Naive thymus-derived CD4-positive, alpha-beta T cell (primary cell): ENCODE data around the gene KRT81. TPM values are rescaled to one million over a fixed set of nuclear protein-coding genes. Genes with fewer than 3 reads are reported as not detected.

ENCODE experiments used
- ATAC-seq: fragments of 150-1000 bp; cut with Tn5 transposase; 2 replicates; pipeline ENCODE4 v1.10.0; 2021; ENCODE audit warnings: mild to moderate bottlenecking, moderate library complexity
- CTCF ChIA-PET: fragments of 350-600 bp; sonication (Branson Sonifier 250); formaldehyde crosslinking; loops from one replicate; lab custom pipeline; 2021; ENCODE audit warnings: antibody characterized with exemption; lab: Charles Lee
- POLR2A ChIA-PET: fragments of 350-600 bp; sonication (Branson Sonifier 250); formaldehyde crosslinking; loops from one replicate; lab custom pipeline; 2021; ENCODE audit warnings: antibody characterized with exemption, inconsistent platforms; lab: Charles Lee
- DNase-seq, 9 donors: peaks; one replicate each; pipeline versions ENCODE4 v3.0.0 to v3.0.0-alpha.2; 2020 to 2022; ENCODE audit warnings: mixed read lengths in 1 of 9
- H3K27ac ChIP-seq: one replicate; pipeline ENCODE4 v1.7.0; 2013; ENCODE audit warnings: mild to moderate bottlenecking, low read depth, low read length, moderate library complexity
- H3K27me3 ChIP-seq, 2 donors: one replicate each; pipeline ENCODE4 v1.7.0; 2013; ENCODE audit warnings: low read length in 2 of 2, mild to moderate bottlenecking in 2 of 2, moderate library complexity in 2 of 2; ENCODE audit not compliant: control insufficient read depth in 2 of 2, insufficient read depth in 2 of 2
- H3K36me3 ChIP-seq, 3 experiments: 1 replicate in 2 of 3; 2 replicates in 1 of 3; pipeline ENCODE4 v1.7.0; 2013; ENCODE audit warnings: low read length in 3 of 3, mild to moderate bottlenecking in 3 of 3, moderate library complexity in 1 of 3; ENCODE audit not compliant: insufficient read depth in 3 of 3, control insufficient read depth in 2 of 3
- H3K4me1 ChIP-seq, 2 donors: one replicate each; pipeline ENCODE4 v1.7.0; 2013; ENCODE audit warnings: low read length in 2 of 2, mild to moderate bottlenecking in 2 of 2, moderate library complexity in 1 of 2; ENCODE audit not compliant: control insufficient read depth in 2 of 2, insufficient read depth in 2 of 2
- H3K4me3 ChIP-seq: 2 replicates; pipeline ENCODE4 v1.7.0; 2013; ENCODE audit warnings: mild to moderate bottlenecking, low read length
- H3K9me3 ChIP-seq, 3 experiments: 1 replicate in 2 of 3; 2 replicates in 1 of 3; pipeline ENCODE4 v1.7.0; 2013; ENCODE audit warnings: low read length in 3 of 3; ENCODE audit not compliant: control insufficient read depth in 2 of 3
- H3K27ac Mint-ChIP-seq, 9 donors: one replicate each; pipeline ENCODE4 v1.8.0; 2020 to 2022; ENCODE audit warnings: mixed read lengths in 9 of 9, mild to moderate bottlenecking in 8 of 9, moderate library complexity in 5 of 9, inconsistent platforms in 2 of 9
- H3K27me3 Mint-ChIP-seq, 5 donors: one replicate each; pipeline ENCODE4 v1.8.0; 2021 to 2022; ENCODE audit warnings: mixed read lengths in 5 of 5, mild to moderate bottlenecking in 1 of 5
- H3K36me3 Mint-ChIP-seq, 5 donors: one replicate each; pipeline ENCODE4 v1.8.0; 2020 to 2022; ENCODE audit warnings: mixed read lengths in 5 of 5, mild to moderate bottlenecking in 3 of 5, inconsistent platforms in 1 of 5
- H3K4me1 Mint-ChIP-seq, 7 donors: one replicate each; pipeline ENCODE4 v1.8.0; 2020 to 2022; ENCODE audit warnings: mixed read lengths in 7 of 7, mild to moderate bottlenecking in 3 of 7, inconsistent platforms in 1 of 7
- H3K4me3 Mint-ChIP-seq, 10 donors: one replicate each; pipeline ENCODE4 v1.8.0; 2020 to 2022; ENCODE audit warnings: mild to moderate bottlenecking in 10 of 10, mixed read lengths in 10 of 10, moderate library complexity in 6 of 10, inconsistent platforms in 2 of 10
- H3K9me3 Mint-ChIP-seq, 11 donors: one replicate each; pipeline ENCODE4 v1.8.0; 2020 to 2022; ENCODE audit warnings: mixed read lengths in 11 of 11, mild to moderate bottlenecking in 4 of 11, inconsistent platforms in 1 of 11, moderate library complexity in 1 of 11
- intact Hi-C, 2 donors: fragments of 100-400 bp; cut with micrococcal nuclease; formaldehyde crosslinking; loops; one replicate each; pipeline ENCODE4 v1.15.1; 2023
- polyA plus RNA-seq, 2 donors: library from polyadenylated mRNA; unstranded; fragments of 300-500 nt; fragmentation: Illumina TruSeq; gene quantifications; one replicate each; pipeline ENCODE4 v1.2.3, GENCODE V29; 2021
- total RNA-seq, 6 experiments: library from RNA in 5 of 6; stranded (reverse) in 5 of 6; gene quantifications; 1 replicate in 5 of 6; 2 replicates in 1 of 6; pipeline ENCODE4 v1.2.3 and lab custom pipeline; 2021 to 2026

The KRT81 gene
- total and polyA plus RNA-seq, 7 experiments from 2014 or later, result 0.15 to 0.21 TPM; not detected in 5

DNA sequence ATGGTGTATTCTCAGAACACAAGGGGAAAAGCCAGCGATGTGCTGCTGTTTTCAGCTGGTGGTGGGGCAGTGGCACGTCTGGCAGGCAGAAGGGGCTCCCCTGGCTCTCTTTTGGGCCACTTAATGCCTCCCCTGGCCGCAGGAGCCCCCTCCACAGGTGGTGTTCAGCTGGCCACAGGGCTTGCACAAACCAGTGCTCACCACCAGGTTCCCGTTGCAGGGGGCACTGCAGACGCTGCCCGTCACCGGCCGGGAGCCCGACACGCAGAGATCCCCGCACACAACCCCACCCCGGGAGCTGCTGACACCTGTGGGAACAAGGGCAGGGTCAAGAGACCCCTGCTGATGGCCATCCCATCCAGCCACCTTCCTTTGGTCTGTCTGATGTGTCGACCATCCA lies 23.2 kb upstream of the KRT81 start:
- H3K4me3 ChIP-seq, result no peak overlapping the region
- intact Hi-C loops, result no loop called here
- H3K4me1 ChIP-seq, result no peaks in the 10 kb centered on the region
- CTCF ChIA-PET, result no interaction called here
- Mint-ChIP-seq H3K27me3 (peaks cover 17 to 47% (median 27%) of the 10 kb centered on the region in 5 donors), H3K27ac (no peak overlapping the region), H3K4me3 (no peak overlapping the region), H3K4me1 (peaks cover 0 to 5% (median 0%) of the 10 kb centered on the region in 7 donors), H3K9me3 (peaks cover 0 to 3% (median 0%) of the 10 kb centered on the region in 11 donors), H3K36me3 (no peaks in the 10 kb centered on the region)
- peaks cover 0 to 2% of the 10 kb centered on the region in 2 donors for H3K27me3 ChIP-seq
- H3K27ac ChIP-seq, result no peak overlapping the region
- no peak for ATAC-seq
- DNase-seq, result no peak
- no peaks in the 10 kb centered on the region for H3K36me3 ChIP-seq
- no peaks in the 10 kb centered on the region for H3K9me3 ChIP-seq
- POLR2A ChIA-PET, result no interaction called here

DNA sequence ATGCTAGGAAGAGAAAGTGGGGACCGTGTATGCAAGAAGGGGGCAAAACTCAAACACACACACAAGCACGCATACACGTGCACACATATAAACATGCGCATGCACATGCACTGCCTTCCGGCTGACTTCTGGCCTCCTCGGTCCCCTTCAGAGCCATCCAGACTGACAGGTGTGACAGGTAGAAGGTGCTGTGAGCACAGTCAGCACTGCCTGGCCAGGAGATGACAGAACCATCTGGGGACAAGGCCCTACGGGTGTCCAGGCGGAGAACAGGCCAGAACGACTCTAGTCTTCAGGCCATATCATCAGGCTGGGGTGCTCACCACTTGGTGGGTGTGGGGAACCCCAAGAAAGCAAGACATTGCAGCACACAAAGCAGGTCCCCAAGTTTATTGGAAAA lies 22.6 kb upstream of the KRT81 start:
- Histone ChIP-seq H3K9me3 (no peaks in the 10 kb centered on the region), H3K27ac (no peak overlapping the region), H3K4me3 (no peak overlapping the region), H3K36me3 (no peaks in the 10 kb centered on the region), H3K4me1 (no peaks in the 10 kb centered on the region), H3K27me3 (peaks cover 0 to 2% of the 10 kb centered on the region in 2 donors)
- H3K36me3 Mint-ChIP-seq, result peaks cover 0 to 2% (median 0%) of the 10 kb centered on the region in 5 donors
- ChIA-PET POLR2A (no interaction called here), CTCF (no interaction called here)
- H3K4me3 Mint-ChIP-seq, result no peak overlapping the region
- peaks cover 0 to 3% (median 0%) of the 10 kb centered on the region in 11 donors for H3K9me3 Mint-ChIP-seq
- peaks cover 23 to 48% (median 33%) of the 10 kb centered on the region in 5 donors for H3K27me3 Mint-ChIP-seq
- intact Hi-C loops, result no loop called here
- DNase-seq, result no peak
- peaks cover 0 to 2% (median 1%) of the 10 kb centered on the region in 7 donors for H3K4me1 Mint-ChIP-seq
- no peak overlapping the region for H3K27ac Mint-ChIP-seq
- ATAC-seq, result no peak

DNA sequence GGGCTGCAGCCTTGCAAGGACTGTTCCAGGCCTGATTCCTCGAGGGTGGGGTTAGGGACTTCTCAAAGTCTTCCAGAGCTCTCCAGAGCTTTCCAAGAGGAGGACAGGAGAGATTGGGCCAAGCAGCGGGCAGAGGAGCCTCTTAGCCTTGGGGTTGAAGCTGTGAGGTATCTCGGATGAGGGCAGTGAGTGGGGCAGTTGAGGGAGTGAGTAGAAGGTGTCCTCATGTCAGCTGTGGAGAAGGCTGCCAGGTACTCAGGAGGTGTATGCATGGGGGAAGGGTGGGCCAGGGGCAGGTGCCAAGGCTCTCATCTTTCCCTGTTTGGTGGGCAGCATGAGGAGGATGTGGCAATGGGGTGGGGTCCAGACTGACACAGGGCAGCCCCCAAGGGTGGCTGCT lies 22.1 kb upstream of the KRT81 start:
- Mint-ChIP-seq H3K9me3 (peaks cover 0 to 3% (median 0%) of the 10 kb centered on the region in 11 donors), H3K27ac (no peak overlapping the region), H3K4me1 (peaks cover 0 to 7% (median 5%) of the 10 kb centered on the region in 7 donors), H3K36me3 (peaks cover 0 to 5% (median 0%) of the 10 kb centered on the region in 5 donors), H3K4me3 (no peak overlapping the region), H3K27me3 (peaks cover 27 to 49% (median 37%) of the 10 kb centered on the region in 5 donors)
- H3K4me3 ChIP-seq, result no peak overlapping the region
- no peaks in the 10 kb centered on the region for H3K4me1 ChIP-seq
- H3K27ac ChIP-seq, result no peak overlapping the region
- no peak for ATAC-seq
- DNase-seq, result no peak
- CTCF ChIA-PET, result no interaction called here
- POLR2A ChIA-PET, result no interaction called here
- H3K36me3 ChIP-seq, result no peaks in the 10 kb centered on the region
- intact Hi-C loops, result no loop called here
- H3K27me3 ChIP-seq, result peaks cover 0 to 2% of the 10 kb centered on the region in 2 donors
- H3K9me3 ChIP-seq, result no peaks in the 10 kb centered on the region

DNA sequence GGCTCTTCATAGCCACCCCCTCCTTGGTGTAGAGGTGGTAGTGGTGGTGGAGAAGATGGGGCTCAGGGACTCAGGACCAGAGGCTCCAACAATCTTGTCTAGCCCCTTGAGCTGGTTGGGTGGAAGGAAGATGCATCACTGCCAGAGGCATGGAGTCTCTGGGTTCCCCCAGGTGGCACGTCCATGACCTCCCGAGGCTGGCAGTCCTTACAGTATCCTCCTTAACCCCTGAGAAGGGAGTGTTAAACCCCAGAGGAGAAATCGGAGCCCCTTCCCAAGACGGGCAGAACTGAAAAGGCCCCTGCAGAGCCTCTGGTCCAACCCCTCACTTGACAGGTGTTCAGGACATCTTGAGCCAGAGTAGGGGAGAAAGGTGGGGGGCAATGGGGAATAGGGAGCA lies 20.8 kb upstream of the KRT81 start:
- H3K9me3 ChIP-seq, result no peaks in the 10 kb centered on the region
- ChIA-PET POLR2A (no interaction called here), CTCF (interaction anchor here (1.6 kb wide), 1 partner anchor 16 kb away, joined by 5 read pairs; no protein-coding TSS in a partner anchor)
- Mint-ChIP-seq H3K36me3 (peaks cover 0 to 5% (median 0%) of the 10 kb centered on the region in 5 donors), H3K27ac (no peak overlapping the region), H3K9me3 (peaks cover 0 to 3% (median 0%) of the 10 kb centered on the region in 11 donors), H3K27me3 (peaks cover 32 to 60% (median 43%) of the 10 kb centered on the region in 5 donors), H3K4me3 (no peak overlapping the region), H3K4me1 (peaks cover 0 to 11% (median 5%) of the 10 kb centered on the region in 7 donors)
- DNase-seq, result no peak
- no peak overlapping the region for H3K27ac ChIP-seq
- H3K4me3 ChIP-seq, result no peak overlapping the region
- peaks cover 0 to 2% of the 10 kb centered on the region in 2 donors for H3K27me3 ChIP-seq
- no peak for ATAC-seq
- no peaks in the 10 kb centered on the region for H3K36me3 ChIP-seq
- intact Hi-C loops, result no loop called here
- H3K4me1 ChIP-seq, result no peaks in the 10 kb centered on the region

DNA sequence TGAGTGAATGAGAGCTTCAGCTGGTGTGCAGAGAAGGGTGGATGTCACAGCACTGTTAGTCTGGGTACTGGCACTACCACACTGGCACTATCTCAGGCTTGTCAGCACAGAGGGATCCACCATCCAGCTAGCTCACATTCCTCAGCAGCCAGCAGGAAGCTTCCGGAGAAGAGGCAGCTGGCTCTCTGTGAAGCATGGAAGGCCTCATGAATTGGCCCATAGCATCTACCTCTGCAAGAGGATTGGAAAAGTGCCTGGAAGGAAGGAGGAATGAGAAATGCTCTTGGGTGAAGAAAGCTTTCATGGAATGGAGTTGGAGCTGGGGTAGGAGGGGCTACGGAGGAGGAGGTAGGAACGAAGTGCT lies 19.9 kb upstream of the KRT81 start:
- no peak overlapping the region for H3K4me3 ChIP-seq
- no peaks in the 10 kb centered on the region for H3K4me1 ChIP-seq
- Mint-ChIP-seq H3K27me3 (peaks cover 38 to 69% (median 52%) of the 10 kb centered on the region in 5 donors), H3K4me3 (no peak overlapping the region), H3K9me3 (no peaks in the 10 kb centered on the region), H3K4me1 (peaks cover 0 to 13% (median 7%) of the 10 kb centered on the region in 7 donors), H3K27ac (no peak overlapping the region), H3K36me3 (peaks cover 0 to 5% (median 0%) of the 10 kb centered on the region in 5 donors)
- ATAC-seq (no peak), DNase-seq (no peak)
- no peaks in the 10 kb centered on the region for H3K9me3 ChIP-seq
- H3K27me3 ChIP-seq, result peaks cover 0 to 2% of the 10 kb centered on the region in 2 donors
- intact Hi-C loops, result no loop called here
- CTCF ChIA-PET, result interaction anchor here (0.6 to 1.6 kb wide), 4 partner anchors 17 to 188 kb away, joined by 3 to 5 read pairs (median 3); no protein-coding TSS in a partner anchor
- no peak overlapping the region for H3K27ac ChIP-seq
- POLR2A ChIA-PET, result no interaction called here
- H3K36me3 ChIP-seq, result no peaks in the 10 kb centered on the region

DNA sequence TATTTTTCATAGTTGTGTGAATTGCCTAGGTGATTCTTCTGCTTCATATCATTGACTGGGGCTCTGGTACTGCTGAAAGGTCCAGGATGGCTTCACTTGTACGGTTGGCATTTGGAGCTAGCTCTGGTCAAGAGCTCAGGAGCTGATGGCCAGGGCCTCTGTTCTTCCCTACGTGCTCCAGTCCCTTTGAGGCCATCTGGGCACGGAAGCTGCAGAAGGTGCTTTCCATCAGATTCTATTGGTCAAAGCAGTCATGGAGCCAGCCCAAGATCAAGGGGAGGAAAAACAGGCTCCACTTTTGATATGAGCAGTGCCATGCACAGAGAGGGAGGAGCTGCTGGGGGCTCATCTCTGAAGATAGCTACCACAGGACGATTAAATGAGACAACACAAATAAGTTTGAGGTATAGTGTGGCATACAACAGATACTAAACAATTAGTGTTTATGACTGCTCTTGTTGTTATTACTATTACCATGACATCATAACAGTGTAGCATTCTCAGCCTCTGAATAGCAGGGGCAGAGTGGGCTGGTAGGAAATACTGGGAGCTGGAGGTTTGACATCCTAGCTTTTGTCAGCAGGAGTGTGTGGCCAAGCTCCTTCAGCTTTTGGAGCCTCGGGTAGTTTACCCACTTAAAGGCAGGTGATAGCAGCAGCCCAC lies 19.4 kb upstream of the KRT81 start:
- CTCF ChIA-PET, result interaction anchor here (0.6 to 1.6 kb wide), 4 partner anchors 17 to 188 kb away, joined by 3 to 5 read pairs (median 3); no protein-coding TSS in a partner anchor
- ATAC-seq, result no peak

More for the DNA sequence above, 19.4 kb upstream of the KRT81 start:
- intact Hi-C loops, result no loop called here
- H3K27me3 ChIP-seq, result peaks cover 0 to 2% of the 10 kb centered on the region in 2 donors
- peaks cover 0 to 5% (median 0%) of the 10 kb centered on the region in 5 donors for H3K36me3 Mint-ChIP-seq
- no peaks in the 10 kb centered on the region for H3K9me3 ChIP-seq
- H3K27ac ChIP-seq, result no peak overlapping the region
- POLR2A ChIA-PET, result no interaction called here
- H3K4me3 Mint-ChIP-seq, result no peak overlapping the region
- H3K4me3 ChIP-seq, result no peak overlapping the region
- no peaks in the 10 kb centered on the region for H3K9me3 Mint-ChIP-seq
- H3K27ac Mint-ChIP-seq, result no peak overlapping the region
- DNase-seq, result no peak
- no peaks in the 10 kb centered on the region for H3K4me1 ChIP-seq
- no peaks in the 10 kb centered on the region for H3K36me3 ChIP-seq
- peaks cover 39 to 74% (median 53%) of the 10 kb centered on the region in 5 donors for H3K27me3 Mint-ChIP-seq
- peaks cover 0 to 18% (median 8%) of the 10 kb centered on the region in 7 donors for H3K4me1 Mint-ChIP-seq
